ENCODE results near the gene NR1H4.

The NR1H4 gene

GRCh38 chr12:100493396-100494012 is 19.8 kb downstream of the NR1H4 start:
- TF ChIP-seq EZH2 (IDR thresholded peaks at IDR 0.05; ENCODE audit: borderline replicate concordance, low read length) = no peak
- no peak for TF ChIP-seq CTCF (IDR thresholded peaks at IDR 0.05; ENCODE audit: low read length)
- no peaks in the 10 kb centered on the region for H3K9me3 ChIP-seq (ENCODE audit: low read length)
- no peaks in the 10 kb centered on the region for H3F3A ChIP-seq (ENCODE audit: insufficient read depth, low read length)
- no peaks in the 10 kb centered on the region for H3K4me1 ChIP-seq (ENCODE audit: insufficient read depth, low read length, severe bottlenecking)
- no peak overlapping the region for H3K4me3 ChIP-seq (ENCODE audit: low read depth, low read length, poor library complexity, severe bottlenecking)
- H3K79me2 ChIP-seq (ENCODE audit: insufficient read depth, low read length) = no peaks in the 10 kb centered on the region
- H3K27me3 ChIP-seq (ENCODE audit: insufficient read depth, low read length) = no peaks in the 10 kb centered on the region
- no peak overlapping the region for H2AFZ ChIP-seq (ENCODE audit: low read length)
- no peak overlapping the region for H3K4me2 ChIP-seq (ENCODE audit: low read length)
- H3K9me2 ChIP-seq (ENCODE audit: low read depth, low read length) = no peaks in the 10 kb centered on the region
- no peaks in the 10 kb centered on the region for H4K20me1 ChIP-seq (ENCODE audit: insufficient read depth, low read length)
- H3K9ac ChIP-seq (ENCODE audit: low read length) = no peak overlapping the region
- no peak overlapping the region for H3K27ac ChIP-seq (ENCODE audit: low read depth, low read length, poor library complexity, severe bottlenecking)
- H3K36me3 ChIP-seq (ENCODE audit: insufficient read depth, low read length) = no peaks in the 10 kb centered on the region

GRCh38 chr12:100494026-100494425 is 20.4 kb downstream of the NR1H4 start:
- H3K36me3 ChIP-seq (ENCODE audit: insufficient read depth, low read length) = no peaks in the 10 kb centered on the region
- no peak for TF ChIP-seq CTCF (IDR thresholded peaks at IDR 0.05; ENCODE audit: low read length)
- TF ChIP-seq EZH2 (IDR thresholded peaks at IDR 0.05; ENCODE audit: borderline replicate concordance, low read length) = no peak
- H3K4me2 ChIP-seq (ENCODE audit: low read length) = no peak overlapping the region
- H3K4me1 ChIP-seq (ENCODE audit: insufficient read depth, low read length, severe bottlenecking) = no peaks in the 10 kb centered on the region
- H3K4me3 ChIP-seq (ENCODE audit: low read depth, low read length, poor library complexity, severe bottlenecking) = no peak overlapping the region
- no peaks in the 10 kb centered on the region for H3K9me2 ChIP-seq (ENCODE audit: low read depth, low read length)
- H3F3A ChIP-seq (ENCODE audit: insufficient read depth, low read length) = no peaks in the 10 kb centered on the region
- no peaks in the 10 kb centered on the region for H4K20me1 ChIP-seq (ENCODE audit: insufficient read depth, low read length)
- H3K27me3 ChIP-seq (ENCODE audit: insufficient read depth, low read length) = no peaks in the 10 kb centered on the region
- no peaks in the 10 kb centered on the region for H3K9me3 ChIP-seq (ENCODE audit: low read length)
- no peak overlapping the region for H2AFZ ChIP-seq (ENCODE audit: low read length)
- no peaks in the 10 kb centered on the region for H3K79me2 ChIP-seq (ENCODE audit: insufficient read depth, low read length)
- no peak overlapping the region for H3K9ac ChIP-seq (ENCODE audit: low read length)
- H3K27ac ChIP-seq (ENCODE audit: low read depth, low read length, poor library complexity, severe bottlenecking) = no peak overlapping the region

GRCh38 chr12:100494538-100494937 is 20.9 kb downstream of the NR1H4 start:
- Histone ChIP-seq H3F3A (ENCODE audit: insufficient read depth, low read length) (no peaks in the 10 kb centered on the region), H3K9me2 (ENCODE audit: low read depth, low read length) (no peaks in the 10 kb centered on the region), H3K79me2 (ENCODE audit: insufficient read depth, low read length) (no peaks in the 10 kb centered on the region), H3K9ac (ENCODE audit: low read length) (no peak overlapping the region), H3K4me2 (ENCODE audit: low read length) (no peak overlapping the region), H3K36me3 (ENCODE audit: insufficient read depth, low read length) (no peaks in the 10 kb centered on the region), H3K27ac (ENCODE audit: low read depth, low read length, poor library complexity, severe bottlenecking) (no peak overlapping the region), H3K27me3 (ENCODE audit: insufficient read depth, low read length) (no peaks in the 10 kb centered on the region), H3K4me3 (ENCODE audit: low read depth, low read length, poor library complexity, severe bottlenecking) (no peak overlapping the region), H3K9me3 (ENCODE audit: low read length) (no peaks in the 10 kb centered on the region), H3K4me1 (ENCODE audit: insufficient read depth, low read length, severe bottlenecking) (no peaks in the 10 kb centered on the region), H4K20me1 (ENCODE audit: insufficient read depth, low read length) (no peaks in the 10 kb centered on the region), H2AFZ (ENCODE audit: low read length) (no peak overlapping the region)
- TF ChIP-seq EZH2 (IDR thresholded peaks at IDR 0.05; ENCODE audit: borderline replicate concordance, low read length) (no peak), CTCF (IDR thresholded peaks at IDR 0.05; ENCODE audit: low read length) (no peak)
